ENCODE results near the gene CAPN12.

DNA sequence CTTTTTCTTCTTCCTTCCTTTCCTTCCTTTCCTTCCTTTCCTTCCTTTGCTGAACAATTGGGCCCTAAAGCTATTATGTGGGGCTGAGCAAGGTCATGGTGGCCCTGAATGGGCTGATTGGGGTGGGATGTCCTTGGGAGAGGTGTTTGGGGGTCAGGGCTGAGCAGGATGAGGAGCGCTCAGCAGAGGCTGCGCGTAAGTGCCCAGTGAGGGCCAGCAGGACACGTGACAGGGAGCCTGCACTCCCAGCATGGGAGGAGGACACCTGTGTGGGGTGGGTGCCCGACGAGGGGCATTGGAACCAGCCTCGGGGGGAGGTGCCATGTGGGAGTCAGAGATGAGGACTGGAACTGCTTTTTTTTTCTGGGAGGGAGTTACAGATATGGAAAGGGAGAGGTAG, 34.5 kb upstream of the CAPN12 start:
- TF ChIP-seq, protein P1, sequence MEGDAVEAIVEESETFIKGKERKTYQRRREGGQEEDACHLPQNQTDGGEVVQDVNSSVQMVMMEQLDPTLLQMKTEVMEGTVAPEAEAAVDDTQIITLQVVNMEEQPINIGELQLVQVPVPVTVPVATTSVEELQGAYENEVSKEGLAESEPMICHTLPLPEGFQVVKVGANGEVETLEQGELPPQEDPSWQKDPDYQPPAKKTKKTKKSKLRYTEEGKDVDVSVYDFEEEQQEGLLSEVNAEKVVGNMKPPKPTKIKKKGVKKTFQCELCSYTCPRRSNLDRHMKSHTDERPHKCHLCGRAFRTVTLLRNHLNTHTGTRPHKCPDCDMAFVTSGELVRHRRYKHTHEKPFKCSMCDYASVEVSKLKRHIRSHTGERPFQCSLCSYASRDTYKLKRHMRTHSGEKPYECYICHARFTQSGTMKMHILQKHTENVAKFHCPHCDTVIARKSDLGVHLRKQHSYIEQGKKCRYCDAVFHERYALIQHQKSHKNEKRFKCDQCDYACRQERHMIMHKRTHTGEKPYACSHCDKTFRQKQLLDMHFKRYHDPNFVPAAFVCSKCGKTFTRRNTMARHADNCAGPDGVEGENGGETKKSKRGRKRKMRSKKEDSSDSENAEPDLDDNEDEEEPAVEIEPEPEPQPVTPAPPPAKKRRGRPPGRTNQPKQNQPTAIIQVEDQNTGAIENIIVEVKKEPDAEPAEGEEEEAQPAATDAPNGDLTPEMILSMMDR (conservative IDR thresholded peaks at IDR 0.05; ENCODE audit: low read length) = no peak
- no peak for TF ChIP-seq EZH2phosphoT487 (IDR thresholded peaks at IDR 0.05; ENCODE audit: borderline replicate concordance)
